DMS153 treated with DMSO at 0.1 percent for 48 hours (cell line): ENCODE measurements around the gene LMNB1.

Experiments
- DNase-seq: peaks from one replicate; lab custom pipeline; 2025; ENCODE audit not compliant: unreplicated experiment; lab: John Stamatoyannopoulos, UW

The LMNB1 gene

GRCh38 chr5:126884269-126884819, 107.4 kb downstream of the LMNB1 start:
- DNase-seq, result no peak
